GM19239 (cell line): ENCODE data around the gene HSPA5.
A peak's percentile ranks its signal among the peaks of the same experiment; 100 is the strongest.
"Not testable (repeated sequence)": the region's sequence is repeated elsewhere in the genome, so short reads cannot be mapped to it uniquely, and the experiment has no call there.

Source experiments
- DNase-seq: peaks from one replicate; pipeline ENCODE4 v3.0.0; 2011; ENCODE audit warnings: low spot score; ENCODE audit not compliant: insufficient read length
- FAIRE-seq: peaks from 2 replicates; lab custom pipeline; 2011; peaks lifted over from hg19 to GRCh38; lab: Jason Lieb, UNC

Gene HSPA5

DNA sequence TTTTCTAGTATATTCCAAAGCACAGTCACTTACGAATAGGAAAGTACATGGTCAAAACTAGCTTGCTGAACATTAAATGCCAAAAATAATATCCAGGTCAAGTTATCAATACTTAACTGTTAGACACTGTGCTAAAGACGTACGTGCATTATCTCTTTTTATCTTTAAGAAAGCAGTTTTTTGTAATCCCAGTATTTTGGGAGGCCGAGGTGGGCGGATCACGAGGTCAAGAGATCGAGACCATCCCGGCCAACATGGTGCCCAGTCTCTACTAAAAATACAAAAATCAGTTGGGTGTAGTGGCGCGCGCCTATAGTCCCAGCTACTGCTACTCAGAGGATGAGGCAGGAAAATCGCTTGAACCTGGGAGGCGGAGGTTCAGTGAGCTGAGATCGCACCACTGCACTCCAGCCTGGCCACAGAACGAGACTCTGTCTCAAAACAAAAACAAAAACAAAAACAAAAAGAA, 2.7 kb upstream of the HSPA5 start:
- FAIRE-seq = no peak

GRCh38 chr9:125241863-125242739, 958 bp upstream of the HSPA5 start:
- FAIRE-seq (no peak), DNase-seq (peak; percentile 12)

More for the DNA sequence above, 2.7 kb upstream of the HSPA5 start:
- DNase-seq = no peak

- FAIRE-seq = no peak
- DNase-seq = no peak
These were observed 519 bp downstream of the HSPA5 start for GRCh38 chr9:125240649-125240999.

- FAIRE-seq (no peak), DNase-seq (no peak)
These were observed 1.2 kb downstream of the HSPA5 start for GRCh38 chr9:125239631-125240597.

- DNase-seq = no peak
- FAIRE-seq = no peak
These were observed 2.2 kb downstream of the HSPA5 start for GRCh38 chr9:125238915-125239446.

DNA sequence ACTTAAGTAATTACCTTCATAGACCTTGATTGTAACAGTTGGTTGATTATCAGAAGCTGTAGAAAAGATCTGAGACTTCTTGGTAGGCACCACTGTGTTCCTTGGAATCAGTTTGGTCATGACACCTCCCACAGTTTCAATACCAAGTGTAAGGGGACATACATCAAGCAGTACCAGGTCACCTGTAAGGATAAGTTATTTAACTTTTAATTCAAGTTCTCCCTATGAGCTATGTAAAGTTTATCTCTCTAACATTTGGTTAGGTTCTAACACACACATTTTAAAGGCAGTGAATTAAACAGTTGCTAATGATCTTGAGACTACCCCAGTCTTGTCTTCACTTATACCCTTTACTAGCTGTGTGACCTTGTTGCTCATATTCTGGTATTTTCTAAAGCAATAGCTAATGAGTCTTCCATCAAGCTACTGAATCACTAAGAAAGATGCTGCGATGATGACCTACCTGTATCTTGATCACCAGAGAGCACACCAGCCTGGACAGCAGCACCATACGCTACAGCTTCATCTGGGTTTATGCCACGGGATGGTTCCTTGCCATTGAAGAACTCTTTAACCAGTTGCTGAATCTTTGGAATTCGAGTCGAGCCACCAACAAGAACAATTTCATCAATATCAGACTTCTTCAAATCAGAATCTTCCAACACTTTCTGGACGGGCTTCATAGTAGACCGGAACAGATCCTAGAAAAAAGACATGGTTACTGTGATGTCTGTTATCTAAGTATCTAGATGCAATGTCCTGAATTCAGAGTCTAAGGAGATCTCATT, 2.8 kb downstream of the HSPA5 start:
- no peak for DNase-seq
- FAIRE-seq = no peak

DNA sequence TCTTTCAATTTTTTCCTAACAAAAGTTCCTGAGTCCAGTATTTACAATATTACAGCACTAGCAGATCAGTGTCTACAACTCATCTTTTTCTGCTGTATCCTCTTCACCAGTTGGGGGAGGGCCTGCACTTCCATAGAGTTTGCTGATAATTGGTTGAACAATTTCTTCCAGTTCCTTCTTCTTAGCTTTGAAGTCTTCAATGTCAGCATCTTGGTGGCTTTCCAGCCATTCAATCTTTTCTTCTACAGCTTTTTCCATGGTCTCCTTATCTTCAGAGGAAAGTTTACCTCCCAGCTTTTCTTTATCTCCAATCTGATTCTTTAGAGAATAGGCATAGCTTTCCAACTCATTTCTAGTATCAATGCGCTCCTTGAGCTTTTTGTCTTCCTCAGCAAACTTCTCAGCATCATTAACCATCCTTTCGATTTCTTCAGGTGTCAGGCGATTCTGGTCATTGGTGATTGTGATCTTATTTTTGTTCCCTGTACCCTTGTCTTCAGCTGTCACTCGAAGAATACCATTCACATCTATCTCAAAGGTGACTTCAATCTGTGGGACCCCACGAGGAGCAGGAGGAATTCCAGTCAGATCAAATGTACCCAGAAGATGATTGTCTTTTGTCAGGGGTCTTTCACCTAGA, 4.5 kb downstream of the HSPA5 start:
- DNase-seq, FAIRE-seq: not testable (repeated sequence)

- DNase-seq (no peak), FAIRE-seq (no peak)
These were observed 5.2 kb downstream of the HSPA5 start for GRCh38 chr9:125235804-125236519.

DNA sequence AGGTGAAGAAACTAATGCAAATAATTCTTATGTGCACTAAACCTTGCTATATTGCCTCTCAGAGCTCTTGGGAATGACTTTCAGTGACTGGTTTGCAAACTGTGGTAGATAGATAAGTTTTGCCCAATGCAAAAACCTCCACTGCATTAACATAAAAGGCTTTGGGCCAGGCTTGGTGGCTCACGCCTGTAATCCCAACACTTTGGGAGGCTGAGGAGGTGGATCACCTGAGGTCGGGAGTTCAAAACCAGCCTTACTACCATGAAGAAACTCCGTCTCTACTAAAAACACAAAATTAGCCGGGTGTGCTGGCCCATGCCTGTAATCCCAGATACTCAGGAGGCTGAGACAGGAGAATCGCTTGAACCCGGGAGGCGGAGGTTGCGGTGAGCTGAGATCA, 7.0 kb downstream of the HSPA5 start:
- not testable (repeated sequence) for DNase-seq, FAIRE-seq

- no peak for FAIRE-seq
- no peak for DNase-seq
These were observed 7.5 kb downstream of the HSPA5 start for GRCh38 chr9:125233678-125234077.

DNA sequence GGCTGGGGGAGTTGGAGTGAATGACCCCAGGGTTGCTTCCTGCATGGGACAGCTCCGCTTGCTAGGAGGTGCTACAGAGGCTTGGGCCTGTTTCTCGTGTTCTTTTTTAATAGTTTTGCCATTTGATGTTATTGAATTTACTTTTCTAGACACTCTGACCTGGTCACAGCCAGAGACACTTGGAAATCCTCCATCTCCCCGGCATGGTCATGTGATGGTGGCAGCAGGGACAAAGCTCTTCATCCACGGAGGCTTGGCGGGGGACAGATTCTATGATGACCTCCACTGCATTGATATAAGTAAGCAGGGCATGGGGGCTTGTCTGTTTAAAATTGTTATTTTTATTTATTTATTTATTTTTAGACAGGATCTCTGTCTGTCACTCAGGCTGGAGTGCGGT, 13.4 kb downstream of the HSPA5 start:
- FAIRE-seq (no peak), DNase-seq (no peak)

GRCh38 chr9:125224858-125225257, 16.3 kb downstream of the HSPA5 start:
- FAIRE-seq, DNase-seq: not testable (repeated sequence)

- FAIRE-seq (no peak), DNase-seq (no peak)
These were observed 22.5 kb downstream of the HSPA5 start for GRCh38 chr9:125218621-125219020.

- FAIRE-seq (no peak), DNase-seq (no peak)
These were observed 27.0 kb downstream of the HSPA5 start for GRCh38 chr9:125214186-125214585.

DNA sequence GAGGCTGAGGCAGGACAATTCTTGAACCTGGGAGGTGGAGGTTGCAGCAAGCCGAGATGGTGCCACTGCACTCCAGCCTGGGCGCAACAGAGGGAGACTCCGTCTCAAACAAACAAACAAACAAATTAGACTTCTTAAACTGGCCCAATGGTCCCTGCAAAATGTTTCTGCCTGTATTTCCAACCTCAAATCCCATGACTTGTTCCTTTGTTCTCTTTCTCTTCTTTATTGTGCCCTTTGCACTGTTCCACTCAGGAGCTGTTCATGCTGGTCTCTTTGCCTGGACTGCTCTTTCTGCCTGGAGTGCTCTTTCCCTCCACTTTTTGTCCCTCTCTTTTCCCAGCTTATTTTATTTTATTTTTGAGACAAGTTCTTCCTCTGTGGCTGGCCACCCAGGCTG, 36.7 kb downstream of the HSPA5 start:
- no peak for FAIRE-seq
- no peak for DNase-seq

- DNase-seq (no peak), FAIRE-seq (no peak)
These were observed 38.1 kb downstream of the HSPA5 start for GRCh38 chr9:125202846-125203618.

- FAIRE-seq = peak; percentile 87
- DNase-seq = peak; percentile 92
These were observed 40.7 kb downstream of the HSPA5 start, which contains the start of gene RABEPK for GRCh38 chr9:125200216-125201047. RABEPK (plus strand) TSS chr9:125200542; CDS start chr9:125203014, 2,472 bp downstream.
